Measurements from ENCODE around the gene GFOD1. TPM values are rescaled to one million over a fixed set of nuclear protein-coding genes. Genes with fewer than 3 reads are reported as not detected.

GFOD1 gene
- polyA plus RNA-seq, 1 of the 3 experiments (the other 2 are of a cell fraction), result 1.6 TPM

DNA sequence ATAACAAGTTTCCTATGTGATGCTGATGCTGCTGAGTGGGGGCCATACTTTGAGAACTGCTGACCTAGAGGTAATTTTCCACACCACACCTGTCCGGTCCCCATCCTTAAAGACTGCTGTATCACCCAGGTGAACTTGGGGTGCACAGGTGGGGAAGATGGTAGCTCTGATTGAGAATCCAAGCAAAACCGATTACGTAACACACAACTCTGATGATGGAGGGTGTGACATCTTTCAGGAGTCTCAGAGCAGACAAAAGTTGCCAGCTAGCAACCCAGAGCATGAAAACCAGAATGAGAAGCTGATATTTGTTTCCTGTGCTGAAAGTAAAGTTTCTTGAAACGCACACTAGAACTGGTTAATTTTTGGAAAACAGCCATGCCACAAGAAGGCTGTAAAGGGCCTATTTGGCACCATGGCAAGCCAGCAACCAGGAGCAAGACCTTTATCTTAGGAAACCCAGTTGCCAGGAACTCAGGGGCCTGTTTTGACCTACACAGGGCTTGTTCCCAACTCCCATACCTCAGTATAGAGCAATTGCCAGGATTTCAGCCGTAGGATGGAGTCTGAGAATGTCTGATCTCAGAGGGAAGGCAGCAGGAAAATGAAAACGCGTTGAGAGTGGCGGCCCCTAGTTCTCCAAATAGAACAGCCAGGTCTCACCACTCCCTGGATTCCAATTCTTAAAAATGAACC, 137.4 kb downstream of the GFOD1 start:
- no peak for DNase-seq
- H2AFZ ChIP-seq (ENCODE audit: low read depth), result no peak overlapping the region
- WGBS (ENCODE audit: low lambda C conversion rate), result 89% methylated on average over 8 of the region's 8 CpGs

More for the DNA sequence above, 137.4 kb downstream of the GFOD1 start:
- peaks cover 1 to 6% of the 10 kb centered on the region in 2 experiments; a peak in 2 of 4 replicates for H3K4me1 ChIP-seq (ENCODE audit: control insufficient read depth in 1 of 2, insufficient read depth in 2 of 2, low read depth in 1 of 2, low read length in 1 of 2)
- no peaks in the 10 kb centered on the region for H3K9me3 ChIP-seq
- TF ChIP-seq, protein P1, sequence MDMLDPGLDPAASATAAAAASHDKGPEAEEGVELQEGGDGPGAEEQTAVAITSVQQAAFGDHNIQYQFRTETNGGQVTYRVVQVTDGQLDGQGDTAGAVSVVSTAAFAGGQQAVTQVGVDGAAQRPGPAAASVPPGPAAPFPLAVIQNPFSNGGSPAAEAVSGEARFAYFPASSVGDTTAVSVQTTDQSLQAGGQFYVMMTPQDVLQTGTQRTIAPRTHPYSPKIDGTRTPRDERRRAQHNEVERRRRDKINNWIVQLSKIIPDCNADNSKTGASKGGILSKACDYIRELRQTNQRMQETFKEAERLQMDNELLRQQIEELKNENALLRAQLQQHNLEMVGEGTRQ (IDR thresholded peaks at IDR 0.05; ENCODE audit: borderline replicate concordance, low read depth, low read length), result no peak
- TF ChIP-seq SMC3 (IDR thresholded peaks at IDR 0.05; ENCODE audit: low read depth, low read length), result no peak
- no peak for TF ChIP-seq ELF1 (IDR thresholded peaks at IDR 0.05)
- no peak for TF ChIP-seq NRF1 (IDR thresholded peaks at IDR 0.05; ENCODE audit: low read depth, low read length)
- no peak for TF ChIP-seq FOXJ3 (CRISPR knock-in tag; IDR thresholded peaks at IDR 0.05)
- TF ChIP-seq TCF12 (IDR thresholded peaks at IDR 0.05), result no peak
- TF ChIP-seq POLR2AphosphoS5 (IDR thresholded peaks at IDR 0.05; ENCODE audit: low read depth, low read length), result no peak
- TF ChIP-seq ZBTB33 (IDR thresholded peaks at IDR 0.05; ENCODE audit: borderline replicate concordance, low read depth), result no peak
- no peak for TF ChIP-seq TAF1 (IDR thresholded peaks at IDR 0.05; ENCODE audit: borderline replicate concordance, low read depth, low read length)
- TF ChIP-seq REST (IDR thresholded peaks at IDR 0.05; ENCODE audit: low read depth, low read length), result no peak
- TF ChIP-seq YY1 (IDR thresholded peaks at IDR 0.05; ENCODE audit: low read depth), result no peak
- TF ChIP-seq, protein P2, sequence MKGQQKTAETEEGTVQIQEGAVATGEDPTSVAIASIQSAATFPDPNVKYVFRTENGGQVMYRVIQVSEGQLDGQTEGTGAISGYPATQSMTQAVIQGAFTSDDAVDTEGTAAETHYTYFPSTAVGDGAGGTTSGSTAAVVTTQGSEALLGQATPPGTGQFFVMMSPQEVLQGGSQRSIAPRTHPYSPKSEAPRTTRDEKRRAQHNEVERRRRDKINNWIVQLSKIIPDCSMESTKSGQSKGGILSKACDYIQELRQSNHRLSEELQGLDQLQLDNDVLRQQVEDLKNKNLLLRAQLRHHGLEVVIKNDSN (IDR thresholded peaks at IDR 0.05; ENCODE audit: borderline replicate concordance, low read depth), result no peak
- no peak for TF ChIP-seq RAD21 (IDR thresholded peaks at IDR 0.05; ENCODE audit: low read length)
- TF ChIP-seq, protein P3, sequence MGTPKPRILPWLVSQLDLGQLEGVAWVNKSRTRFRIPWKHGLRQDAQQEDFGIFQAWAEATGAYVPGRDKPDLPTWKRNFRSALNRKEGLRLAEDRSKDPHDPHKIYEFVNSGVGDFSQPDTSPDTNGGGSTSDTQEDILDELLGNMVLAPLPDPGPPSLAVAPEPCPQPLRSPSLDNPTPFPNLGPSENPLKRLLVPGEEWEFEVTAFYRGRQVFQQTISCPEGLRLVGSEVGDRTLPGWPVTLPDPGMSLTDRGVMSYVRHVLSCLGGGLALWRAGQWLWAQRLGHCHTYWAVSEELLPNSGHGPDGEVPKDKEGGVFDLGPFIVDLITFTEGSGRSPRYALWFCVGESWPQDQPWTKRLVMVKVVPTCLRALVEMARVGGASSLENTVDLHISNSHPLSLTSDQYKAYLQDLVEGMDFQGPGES (IDR thresholded peaks at IDR 0.05; ENCODE audit: low read depth, low read length), result no peak
- no peak for TF ChIP-seq PBX3 (IDR thresholded peaks at IDR 0.05)
- TF ChIP-seq CHD2 (IDR thresholded peaks at IDR 0.05; ENCODE audit: low read length, partially characterized antibody), result no peak
- no peak for TF ChIP-seq NFIC (IDR thresholded peaks at IDR 0.05; ENCODE audit: borderline replicate concordance)
- no peak for TF ChIP-seq MXI1 (IDR thresholded peaks at IDR 0.05; ENCODE audit: low read depth, low read length)
- no peak for TF ChIP-seq EP300 (IDR thresholded peaks at IDR 0.05; ENCODE audit: borderline replicate concordance in 1 of 2, low read depth in 1 of 2, low read length in 1 of 2)
- no peak for TF ChIP-seq FOXM1 (IDR thresholded peaks at IDR 0.05; ENCODE audit: low read depth)
- ChIA-PET POLR2A (no interaction called here), CTCF (no interaction called here)
- no peak overlapping the region for H3K27ac ChIP-seq (ENCODE audit: low read depth in 2 of 2, low read length in 1 of 2)
- H3F3A ChIP-seq (replicated peaks; ENCODE audit: insufficient read depth), result peaks cover 8% of the 10 kb centered on the region
- no peaks in the 10 kb centered on the region for H3K79me2 ChIP-seq (ENCODE audit: insufficient read depth)
- no peaks in the 10 kb centered on the region for H4K20me1 ChIP-seq (ENCODE audit: insufficient read depth)
- no peak overlapping the region for H3K4me2 ChIP-seq
- no peak overlapping the region for H3K4me3 ChIP-seq (ENCODE audit: low read depth in 2 of 2, low read length in 1 of 2)
- no peaks in the 10 kb centered on the region for H3K9me2 ChIP-seq
- H3K27me3 ChIP-seq (ENCODE audit: insufficient read depth), result no peaks in the 10 kb centered on the region
- no peaks in the 10 kb centered on the region for H3K36me3 ChIP-seq (replicated peaks in 1 of 2; ENCODE audit: control insufficient read depth in 1 of 2, insufficient read depth in 2 of 2, low read length in 1 of 2)
- H3K9ac ChIP-seq, result no peak overlapping the region
